GM12864 (cell line): Measurements from ENCODE around the gene MALAT1.
A peak's percentile ranks its signal among the peaks of the same experiment; 100 is the strongest.

Experiments used
- DNase-seq: peaks from one replicate; pipeline ENCODE4 v3.0.0-alpha.2; 2011; ENCODE audit warnings: low read depth
- H3K4me3 ChIP-seq: 2 replicates; pipeline ENCODE4 v1.5.1; 2011; ENCODE audit warnings: mild to moderate bottlenecking, low read depth, low read length, control low read depth
- CTCF ChIP-seq: IDR thresholded peaks from 2 replicates; pipeline ENCODE4 v1.5.1; 2011; ENCODE audit warnings: low read depth, mild to moderate bottlenecking, moderate library complexity, low read length, control low read depth, inconsistent platforms; ENCODE audit errors: missing control alignments

The MALAT1 gene

GRCh38 chr11:65542738-65543390, 44.0 kb downstream of the MALAT1 start:
- TF ChIP-seq CTCF = no peak
- DNase-seq = no peak
- H3K4me3 ChIP-seq = no peak overlapping the region

GRCh38 chr11:65545853-65546216, 47.0 kb downstream of the MALAT1 start:
- no peak for TF ChIP-seq CTCF
- no peak for DNase-seq
- peak overlapping the region; percentile 48; the same call in 1 of the 2 replicates for H3K4me3 ChIP-seq

GRCh38 chr11:65546217-65546958, 47.5 kb downstream of the MALAT1 start:
- no peak for TF ChIP-seq CTCF
- H3K4me3 ChIP-seq = peak overlapping the region; percentile 48
- peak; percentile 52 for DNase-seq

GRCh38 chr11:65547446-65548125, 48.7 kb downstream of the MALAT1 start:
- no peak for TF ChIP-seq CTCF
- H3K4me3 ChIP-seq = no peak overlapping the region
- DNase-seq = no peak

- DNase-seq = no peak
- no peak for TF ChIP-seq CTCF
- no peak overlapping the region for H3K4me3 ChIP-seq
Observed at GRCh38 chr11:65548395-65548794, 49.5 kb downstream of the MALAT1 start.

- H3K4me3 ChIP-seq = no peak overlapping the region
- no peak for TF ChIP-seq CTCF
- no peak for DNase-seq
Observed at GRCh38 chr11:65549096-65549495, 50.3 kb downstream of the MALAT1 start.
